B cell (primary cell): ENCODE data around the gene MDK. TPM values are rescaled to one million over a fixed set of nuclear protein-coding genes. Genes with fewer than 3 reads are reported as not detected.

ENCODE experiments used
- ATAC-seq: fragments of 200-7000 bp; cut with Tn5 transposase; one replicate; pipeline ENCODE4 v1.10.0; 2021; ENCODE audit warnings: low read depth, mild to moderate bottlenecking, moderate number of reproducible peaks, moderate library complexity
- CTCF ChIA-PET: fragments of 350-600 bp; sonication (Branson Sonifier 250); formaldehyde crosslinking; loops from one replicate; lab custom pipeline; 2021; ENCODE audit warnings: antibody characterized with exemption, inconsistent platforms; lab: Charles Lee
- POLR2A ChIA-PET: fragments of 350-600 bp; sonication (Branson Sonifier 250); formaldehyde crosslinking; loops from one replicate; lab custom pipeline; 2021; ENCODE audit warnings: antibody characterized with exemption; lab: Charles Lee
- DNase-seq: peaks from one replicate; pipeline ENCODE4 v3.0.0; 2013
- H2AFZ ChIP-seq: 2 replicates; pipeline ENCODE4 v1.6.1; 2012; ENCODE audit warnings: mild to moderate bottlenecking, low read depth, low read length; ENCODE audit not compliant: insufficient read depth, poor library complexity, severe bottlenecking
- H3K27ac ChIP-seq, 2 donors: 1 replicate in 1 of 2; 2 replicates in 1 of 2; pipeline ENCODE4 v1.5.1; 2012 to 2013; ENCODE audit warnings: low read length in 2 of 2, mild to moderate bottlenecking in 2 of 2, moderate library complexity in 1 of 2
- H3K27me3 ChIP-seq, 4 experiments: fragments of 200-600 bp in 1 of 4; sonication (generic) in 1 of 4; replicated peaks in 1 of 4; 1 replicate in 2 of 4; 2 replicates in 2 of 4; pipeline versions ENCODE4 v1.6.1 to v1.7.0; 2013 to 2016; ENCODE audit warnings: low read length in 3 of 4, mild to moderate bottlenecking in 2 of 4, mixed read lengths in 1 of 4, moderate library complexity in 1 of 4; ENCODE audit not compliant: insufficient read depth in 4 of 4, control insufficient read depth in 3 of 4; ENCODE audit errors: control extremely low read depth in 1 of 4
- H3K36me3 ChIP-seq, 2 experiments: replicated peaks in 1 of 2; 1 replicate in 1 of 2; 2 replicates in 1 of 2; pipeline versions ENCODE4 v1.6.1 to v1.7.1; 2013; ENCODE audit warnings: low read length in 1 of 2; ENCODE audit not compliant: insufficient read depth in 2 of 2, control insufficient read depth in 1 of 2; ENCODE audit errors: control extremely low read depth in 1 of 2, extremely low read depth in 1 of 2
- H3K4me1 ChIP-seq, 2 donors: fragments of 200-600 bp in 1 of 2; sonication (generic) in 1 of 2; 1 replicate in 1 of 2; 2 replicates in 1 of 2; pipeline versions ENCODE4 v1.5.1 to v1.6.1; 2013 to 2017; ENCODE audit warnings: low read length in 2 of 2; ENCODE audit not compliant: control insufficient read depth in 2 of 2, insufficient read depth in 2 of 2
- H3K4me2 ChIP-seq: replicated peaks from 2 replicates; pipeline ENCODE3; 2012; ENCODE audit warnings: mild to moderate bottlenecking, low read depth, low read length; ENCODE audit not compliant: poor library complexity, severe bottlenecking
- H3K4me3 ChIP-seq, 5 experiments: fragments of 200-600 bp in 1 of 5; sonication (generic) in 1 of 5; 1 replicate in 3 of 5; 2 replicates in 2 of 5; pipeline versions ENCODE4 v1.5.1 to v1.7.0; 2011 to 2016; ENCODE audit warnings: low read length in 4 of 5, mild to moderate bottlenecking in 4 of 5, low read depth in 2 of 5, control low read depth in 1 of 5, moderate library complexity in 1 of 5; ENCODE audit not compliant: insufficient read depth in 1 of 5; ENCODE audit errors: control extremely low read depth in 1 of 5, extremely low read depth in 1 of 5
- H3K79me2 ChIP-seq: fragments of 200-600 bp; sonication (generic); one replicate; pipeline ENCODE4 v1.6.0; 2016; ENCODE audit warnings: low read length; ENCODE audit not compliant: control insufficient read depth, insufficient read depth
- H3K9ac ChIP-seq: fragments of 200-600 bp; sonication (generic); 2 replicates; pipeline ENCODE4 v1.6.1; 2017; ENCODE audit warnings: mild to moderate bottlenecking, low read length, moderate library complexity
- H3K9me3 ChIP-seq, 3 donors: one replicate each; pipeline versions ENCODE4 v1.6.1 to v1.7.1; 2013; ENCODE audit warnings: low read length in 2 of 3; ENCODE audit not compliant: control insufficient read depth in 2 of 3, insufficient read depth in 1 of 3; ENCODE audit errors: control extremely low read depth in 1 of 3
- H4K20me1 ChIP-seq: 2 replicates; pipeline ENCODE4 v1.6.0; 2012; ENCODE audit warnings: mild to moderate bottlenecking, low read length; ENCODE audit not compliant: insufficient read depth, control insufficient read depth, poor library complexity, severe bottlenecking
- H3K27ac Mint-ChIP-seq: one replicate; pipeline ENCODE4 v1.8.0; 2021; ENCODE audit warnings: mixed read lengths
- H3K27me3 Mint-ChIP-seq: one replicate; pipeline ENCODE4 v1.8.0; 2021; ENCODE audit warnings: mixed read lengths
- H3K4me1 Mint-ChIP-seq: one replicate; pipeline ENCODE4 v1.8.0; 2021; ENCODE audit warnings: mixed read lengths
- H3K4me3 Mint-ChIP-seq: one replicate; pipeline ENCODE4 v1.8.0; 2021; ENCODE audit warnings: mixed read lengths
- H3K9me3 Mint-ChIP-seq: one replicate; pipeline ENCODE4 v1.8.0; 2022; ENCODE audit warnings: mixed read lengths; ENCODE audit not compliant: insufficient read depth
- CTCF ChIP-seq: fragments of 200-600 bp; IDR thresholded peaks from one replicate; pipeline ENCODE4 v1.8.0; 2022; ENCODE audit warnings: antibody characterized with exemption, mild to moderate bottlenecking
- EZH2 ChIP-seq: IDR thresholded peaks from 2 replicates; pipeline ENCODE4 v1.6.1; 2012; ENCODE audit warnings: borderline replicate concordance, low read depth, mild to moderate bottlenecking, moderate library complexity, low read length; ENCODE audit not compliant: insufficient read depth, poor library complexity, severe bottlenecking
- WGBS: methylation state at CpG from one replicate; pipeline ENCODE4 v1.1.5; 2013; ENCODE audit warnings: missing lambda C conversion rate; ENCODE audit not compliant: insufficient coverage; 5-methylcytosine and 5-hydroxymethylcytosine counted together
- intact Hi-C: fragments of 100-400 bp; cut with micrococcal nuclease; formaldehyde crosslinking; loops from one replicate; pipeline ENCODE4 v1.10.0; 2022
- polyA plus RNA-seq: library from polyadenylated mRNA; depleted of rRNA; stranded (reverse); fragments of >200 nt; gene quantifications from 2 replicates; pipeline ENCODE4 v1.2.3, GENCODE V29; 2012
- total RNA-seq, 2 donors: library from RNA; stranded (reverse); fragments of 120-200 nt in 1 of 2; gene quantifications; 1 replicate in 1 of 2; 2 replicates in 1 of 2; pipeline versions ENCODE4 v1.2.3 to v1.2.4, GENCODE V29; 2013 to 2022

The MDK gene
- total and polyA plus RNA-seq, 2 donors (not counting 1 experiment from before 2014, with no cell fraction given) = 1.5 to 2.6 TPM

GRCh38 chr11:46357483-46357936 lies 24.0 kb upstream of the MDK start:
- peaks cover 60% of the 10 kb centered on the region for H4K20me1 ChIP-seq
- no peaks in the 10 kb centered on the region for H3K27me3 ChIP-seq
- H3K9me3 ChIP-seq = no peaks in the 10 kb centered on the region
- Mint-ChIP-seq H3K27me3 (no peaks in the 10 kb centered on the region), H3K4me3 (no peak overlapping the region), H3K27ac (no peak overlapping the region), H3K9me3 (no peaks in the 10 kb centered on the region), H3K4me1 (peaks cover 21% of the 10 kb centered on the region)
- no peak overlapping the region for H3K9ac ChIP-seq
- CTCF ChIA-PET = interaction anchor here (0.6 kb wide), 1 partner anchor 255 kb away, joined by 4 read pairs; no protein-coding TSS in a partner anchor
- intact Hi-C loops = no loop called here
- 96% methylated on average over 11 of the region's 11 CpGs for WGBS
- H3K79me2 ChIP-seq = peaks cover 58% of the 10 kb centered on the region
- H3K4me3 ChIP-seq = no peak overlapping the region
- H3K36me3 ChIP-seq = peaks cover 0 to 2% of the 10 kb centered on the region in 2 experiments
- no peak overlapping the region for H2AFZ ChIP-seq
- H3K4me1 ChIP-seq = peaks cover 18 to 19% of the 10 kb centered on the region in 2 donors
- POLR2A ChIA-PET = interaction anchor here (0.6 kb wide), 1 partner anchor 124 kb away, joined by 3 read pairs; no protein-coding TSS in a partner anchor
- DNase-seq = no peak
- no peak for ATAC-seq
- no peak for TF ChIP-seq CTCF
- TF ChIP-seq EZH2 = no peak
- H3K27ac ChIP-seq = no peak overlapping the region
- H3K4me2 ChIP-seq = no peak overlapping the region

GRCh38 chr11:46359953-46360352 lies 21.5 kb upstream of the MDK start:
- WGBS = no CpG with 5 or more reads among the region's 1 CpG
- Histone ChIP-seq H4K20me1 (peaks cover 66% of the 10 kb centered on the region), H3K4me3 (no peak overlapping the region), H3K27me3 (no peaks in the 10 kb centered on the region), H3K4me2 (no peak overlapping the region), H3K9me3 (no peaks in the 10 kb centered on the region), H3K36me3 (no peaks in the 10 kb centered on the region), H3K27ac (no peak overlapping the region), H2AFZ (no peak overlapping the region), H3K9ac (no peak overlapping the region), H3K4me1 (peaks cover 19 to 26% of the 10 kb centered on the region in 2 donors), H3K79me2 (peaks cover 61% of the 10 kb centered on the region)
- no peak for TF ChIP-seq EZH2
- TF ChIP-seq CTCF = no peak
- CTCF ChIA-PET = interaction anchor here (0.8 to 1.5 kb wide), 4 partner anchors 9 to 19 kb away, joined by 3 to 8 read pairs (median 6); partner anchors contain the start of gene DGKZ
- Mint-ChIP-seq H3K27ac (no peak overlapping the region), H3K27me3 (no peaks in the 10 kb centered on the region), H3K4me1 (peaks cover 23% of the 10 kb centered on the region), H3K9me3 (no peaks in the 10 kb centered on the region), H3K4me3 (no peak overlapping the region)
- ATAC-seq (no peak), DNase-seq (no peak)
- POLR2A ChIA-PET = no interaction called here
- intact Hi-C loops = no loop called here
